GM19452 (cell line): ENCODE data around the gene C6orf47.
A peak's percentile ranks its signal among the peaks of the same experiment; 100 is the strongest.

Experiments
- ATAC-seq: cut with Tn5 transposase; IDR thresholded peaks from one replicate; pipeline ENCODE4 v1.9.1; 2021; ENCODE audit not compliant: unreplicated experiment

C6orf47 gene

DNA sequence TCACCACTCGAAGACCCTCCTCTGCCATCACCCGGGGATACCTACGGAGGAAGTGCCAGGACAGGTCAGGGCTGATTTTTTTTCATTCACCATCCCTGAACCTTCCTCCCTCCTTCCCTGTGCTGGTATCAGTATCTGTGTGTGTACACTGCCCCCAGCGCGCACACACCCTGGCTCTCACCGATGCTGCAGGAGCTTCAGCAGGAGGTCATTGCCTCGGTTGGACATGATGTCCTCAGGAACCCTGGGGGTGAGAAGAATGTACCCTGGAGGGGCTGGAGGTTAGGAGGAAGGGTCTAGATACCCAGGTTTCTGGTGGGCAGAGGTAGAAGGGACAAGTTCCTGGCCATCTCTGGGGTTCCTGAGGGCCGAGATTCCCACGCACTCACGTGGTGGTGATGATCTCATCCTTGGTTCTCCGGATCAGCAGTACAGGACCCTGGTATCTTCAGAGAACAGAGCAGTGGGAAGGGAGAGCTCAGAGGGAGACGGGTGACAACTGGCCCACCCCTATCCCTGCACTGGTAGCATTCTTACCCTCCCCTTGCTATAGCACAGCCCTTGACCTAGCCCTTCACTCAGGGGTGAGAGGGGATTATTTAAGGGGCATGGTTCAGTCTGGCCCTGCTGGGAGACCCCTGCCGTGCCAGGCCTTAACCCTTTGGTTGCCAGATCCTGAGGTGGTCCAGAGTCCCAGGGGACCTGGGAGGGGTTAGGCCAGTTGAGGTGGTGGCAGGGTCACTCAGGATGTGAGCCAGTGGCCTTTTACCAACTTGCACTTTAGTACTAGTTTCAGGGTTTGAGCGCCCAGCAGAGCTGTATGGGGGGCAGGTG lies 27.5 kb upstream of the C6orf47 start:
- no peak for ATAC-seq

GRCh38 chr6:31687321-31687720 lies 26.7 kb upstream of the C6orf47 start:
- no peak for ATAC-seq

DNA sequence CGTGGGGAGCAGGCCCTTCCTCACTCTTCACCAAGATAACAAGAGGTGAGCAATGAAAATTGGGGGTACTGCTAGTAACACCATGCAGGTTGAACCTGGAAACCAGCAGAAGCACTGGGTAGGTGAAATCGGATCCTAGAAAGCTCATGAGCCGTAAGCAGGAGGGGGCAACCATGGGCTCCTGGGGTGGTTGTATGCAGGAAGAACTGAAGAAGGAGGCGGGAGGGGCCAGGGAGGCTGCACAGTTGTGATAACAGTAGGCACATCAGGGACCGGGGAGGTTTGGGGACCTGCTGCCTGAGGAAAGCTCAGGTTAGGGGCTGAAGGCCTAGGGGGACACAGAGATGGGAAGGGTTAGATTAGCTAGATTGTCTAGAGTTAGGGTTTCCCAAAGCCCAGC lies 25.9 kb upstream of the C6orf47 start:
- no peak for ATAC-seq

DNA sequence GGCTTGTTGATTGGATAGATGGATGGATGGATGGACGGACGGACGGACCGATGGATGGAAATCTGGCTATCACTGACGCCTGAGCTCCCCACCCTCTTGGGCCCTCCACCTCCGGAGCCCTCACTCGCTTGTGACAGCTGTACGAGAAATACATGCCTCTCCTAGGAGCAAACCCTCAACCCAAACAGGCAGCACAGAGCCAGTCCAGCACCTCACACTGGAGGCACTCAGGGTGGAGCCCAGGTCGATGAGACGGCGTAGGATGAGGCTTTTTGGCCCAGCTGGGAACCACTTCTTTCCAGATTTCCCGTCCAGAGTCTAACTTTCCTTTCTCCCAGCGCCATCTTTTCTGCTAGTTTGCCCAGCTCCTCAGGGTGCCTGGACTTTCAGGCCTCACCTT lies 23.0 kb upstream of the C6orf47 start:
- no peak for ATAC-seq

- no peak for ATAC-seq
These were observed 20.6 kb upstream of the C6orf47 start for GRCh38 chr6:31681135-31681671.

DNA sequence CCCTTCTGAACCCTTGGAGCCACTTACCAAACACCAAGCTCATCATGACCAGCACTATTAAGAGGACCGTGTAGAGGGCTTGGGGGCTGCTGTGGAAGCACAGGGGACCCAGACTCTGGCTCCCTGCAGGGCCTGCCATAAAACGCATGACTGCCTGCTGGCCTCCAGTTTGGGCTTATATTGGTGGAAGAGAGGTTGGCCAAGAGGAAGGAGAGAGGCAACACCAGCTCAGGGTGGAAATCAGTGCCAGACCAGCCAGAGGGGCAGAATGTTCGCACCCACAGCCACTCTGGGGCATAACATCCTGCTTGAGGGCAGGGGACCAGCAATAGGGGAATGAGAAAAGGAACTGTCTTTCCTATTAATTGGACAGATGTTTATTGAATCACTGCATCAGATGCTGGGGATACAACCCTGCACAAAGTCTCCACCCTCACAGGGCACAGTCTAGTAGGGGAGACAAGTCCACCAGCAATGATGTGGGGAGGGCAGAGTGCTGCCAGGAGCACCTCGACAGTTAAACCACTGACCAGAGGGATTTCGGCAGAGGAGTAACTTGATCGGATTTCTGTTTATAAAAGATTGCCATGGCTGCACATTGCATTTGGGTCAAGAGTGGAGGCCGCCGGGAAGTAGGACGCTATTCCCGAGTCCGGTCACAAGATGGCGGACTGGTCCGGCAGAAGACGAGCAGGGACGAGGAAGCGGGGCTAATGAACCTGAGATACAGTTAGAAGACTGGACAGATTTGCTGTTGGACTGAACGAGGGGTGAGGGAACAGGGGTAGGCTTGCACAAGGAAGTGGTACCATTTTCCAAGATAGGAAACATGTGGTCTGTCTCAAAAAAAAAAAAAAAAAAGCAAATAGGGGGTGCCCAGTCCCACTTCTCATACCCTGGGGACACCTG lies 19.9 kb upstream of the C6orf47 start, which contains the start of gene LY6G5C:
Gene LY6G5C (minus strand): TSS at position 842 of the 909 bp plus-strand sequence. CDS start 694 bp downstream, at position 148.
- ATAC-seq = no peak

- ATAC-seq = no peak
These were observed 17.4 kb upstream of the C6orf47 start for GRCh38 chr6:31677955-31678354.

DNA sequence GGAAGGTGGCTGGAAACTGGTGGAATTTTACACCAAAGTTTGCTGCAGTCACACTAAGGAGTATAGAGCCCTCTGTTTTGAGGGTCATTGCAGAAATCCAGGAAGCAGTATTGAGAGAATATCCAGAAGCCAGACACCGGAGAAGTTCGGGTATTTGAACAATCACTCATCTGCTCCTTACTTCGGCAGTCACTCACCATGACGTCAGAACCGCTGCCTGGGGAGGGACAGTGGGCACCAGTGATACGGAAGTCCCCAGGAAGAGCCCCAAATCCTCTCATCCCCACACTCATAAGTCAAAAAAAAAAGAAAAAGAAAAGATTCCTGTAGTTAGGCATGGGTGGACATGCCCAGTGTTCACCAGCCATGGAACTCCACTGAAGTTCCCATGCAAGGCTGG lies 16.3 kb upstream of the C6orf47 start:
- ATAC-seq = no peak

DNA sequence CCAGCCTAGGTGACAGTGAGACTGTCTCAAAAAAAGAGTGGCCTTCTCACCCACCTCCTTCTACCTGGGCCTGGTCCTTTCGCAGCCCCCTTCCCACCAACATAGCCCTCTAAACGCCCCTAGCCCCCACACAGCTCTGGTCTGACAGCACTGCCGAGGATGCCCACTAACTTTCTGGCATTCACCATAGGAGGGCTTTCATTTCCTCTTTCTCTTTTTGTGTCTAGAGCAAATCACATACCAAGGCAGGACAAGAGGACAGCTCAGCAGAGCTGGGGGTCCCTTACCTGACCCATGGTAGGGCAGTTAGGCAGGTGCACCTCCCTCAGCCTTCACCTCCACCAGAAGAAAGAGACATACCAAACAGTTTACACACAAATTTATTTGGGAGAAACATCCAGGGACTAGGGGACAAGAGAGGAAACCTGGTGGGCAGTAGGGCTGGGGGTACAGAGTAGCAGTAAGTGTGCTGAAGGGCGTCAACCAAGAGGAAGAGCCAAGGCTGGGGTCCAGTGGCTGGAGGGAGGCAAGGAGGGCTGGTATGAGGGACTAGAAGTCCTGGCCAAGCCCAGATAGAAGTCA lies 15.8 kb upstream of the C6orf47 start:
- no peak for ATAC-seq

DNA sequence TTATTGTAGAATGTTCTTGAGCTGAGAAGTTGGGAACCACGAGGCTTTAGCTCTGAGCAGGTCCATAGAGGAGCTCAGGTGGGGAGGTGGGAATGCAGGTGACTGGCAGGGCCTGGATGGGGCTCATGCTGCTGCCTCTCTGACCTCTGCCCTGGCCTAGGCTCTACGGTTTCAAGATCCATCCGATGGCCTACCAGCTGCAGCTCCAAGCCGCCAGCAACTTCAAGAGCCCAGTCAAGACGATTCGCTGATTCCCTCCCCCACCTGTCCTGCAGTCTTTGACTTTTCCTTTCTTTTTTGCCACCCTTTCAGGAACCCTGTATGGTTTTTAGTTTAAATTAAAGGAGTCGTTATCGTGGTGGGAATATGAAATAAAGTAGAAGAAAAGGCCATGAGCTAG lies 9.1 kb upstream of the C6orf47 start, which contains the start of gene LY6G5B:
Gene LY6G5B (plus strand): TSS at position 301 of the 400 bp plus-strand sequence. CDS start 975 bp downstream, outside the sequence.
- ATAC-seq = no peak

DNA sequence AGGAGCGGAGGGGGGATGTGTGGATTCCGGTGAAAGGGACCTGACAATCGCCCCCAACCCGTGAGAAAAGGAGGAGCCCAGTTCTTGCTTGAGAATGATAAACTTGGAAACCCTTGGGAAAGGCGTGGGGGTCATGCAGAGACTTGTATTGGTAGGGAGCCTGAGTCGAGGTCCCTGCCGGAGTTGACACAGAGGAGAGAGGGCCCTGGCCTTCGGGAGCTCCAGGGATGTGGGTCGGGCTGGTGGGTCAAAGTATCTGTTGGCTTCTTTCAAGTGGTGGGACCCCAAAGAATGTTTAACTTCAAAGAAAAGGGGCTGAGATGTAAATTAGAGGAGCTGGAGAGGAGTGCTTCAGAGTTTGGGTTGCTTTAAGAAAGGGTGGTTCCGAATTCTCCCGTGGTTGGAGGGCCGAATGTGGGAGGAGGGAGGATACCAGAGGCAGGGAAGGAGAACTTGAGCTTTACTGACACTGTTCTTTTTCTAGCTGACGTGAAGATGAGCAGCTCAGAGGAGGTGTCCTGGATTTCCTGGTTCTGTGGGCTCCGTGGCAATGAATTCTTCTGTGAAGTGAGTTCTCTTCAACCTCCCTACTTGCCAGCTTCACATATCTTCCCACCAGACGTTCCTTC lies 5.9 kb upstream of the C6orf47 start:
- no peak for ATAC-seq

- peak; percentile 75 for ATAC-seq
These were observed 5.1 kb upstream of the C6orf47 start, which contains the start of gene CSNK2B for GRCh38 chr6:31665501-31666336. TSS of gene CSNK2B (plus strand) at chr6:31666080. CDS start at chr6:31666832, 752 bp downstream.

GRCh38 chr6:31664790-31665500 lies 4.4 kb upstream of the C6orf47 start, which contains the start of gene GPANK1:
TSS of gene GPANK1 (minus strand) at chr6:31664997. CDS start at chr6:31664478, 519 bp downstream.
- ATAC-seq = no peak

DNA sequence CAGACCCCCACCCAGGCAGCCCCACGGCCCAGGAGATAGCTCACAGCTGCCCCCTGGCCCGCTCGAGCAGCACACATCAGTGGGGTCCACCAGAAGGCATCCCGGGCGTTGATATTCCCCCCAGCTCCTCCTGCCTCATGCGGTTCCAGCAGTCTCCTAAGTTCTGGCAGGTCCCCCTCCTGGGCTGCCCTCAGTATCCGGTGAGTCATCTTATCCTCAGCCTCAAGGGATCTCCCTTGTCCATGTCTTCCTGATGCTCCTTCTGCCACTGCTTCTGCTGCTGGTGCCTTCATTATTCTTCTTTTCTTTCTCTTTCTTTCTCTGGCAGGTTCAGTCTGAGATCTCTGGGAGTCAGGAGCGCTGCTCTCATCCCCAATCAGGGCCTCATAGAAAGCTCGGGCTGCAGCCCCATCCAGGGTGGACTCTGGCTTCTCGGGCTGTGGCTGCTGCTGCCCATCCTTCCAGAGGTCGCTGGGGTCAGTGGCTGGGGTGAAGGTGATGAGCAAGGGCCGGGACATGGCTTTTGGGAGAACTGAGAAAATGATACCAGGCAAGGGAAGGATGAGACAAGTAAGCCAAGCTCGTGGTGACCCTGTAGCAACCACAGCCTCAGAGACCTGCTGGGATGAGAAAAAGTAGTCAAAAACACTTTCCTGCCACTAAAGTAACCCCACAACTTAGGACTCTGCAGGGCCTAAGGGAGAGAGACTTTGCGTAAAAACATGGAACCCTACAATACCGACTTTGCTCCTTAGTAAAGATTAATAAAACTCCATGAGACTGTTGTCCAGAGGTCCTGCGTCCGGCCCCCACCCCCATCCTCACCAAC lies 3.6 kb upstream of the C6orf47 start:
- no peak for ATAC-seq

- ATAC-seq = no peak
These were observed 2.8 kb upstream of the C6orf47 start for GRCh38 chr6:31663126-31663960.

DNA sequence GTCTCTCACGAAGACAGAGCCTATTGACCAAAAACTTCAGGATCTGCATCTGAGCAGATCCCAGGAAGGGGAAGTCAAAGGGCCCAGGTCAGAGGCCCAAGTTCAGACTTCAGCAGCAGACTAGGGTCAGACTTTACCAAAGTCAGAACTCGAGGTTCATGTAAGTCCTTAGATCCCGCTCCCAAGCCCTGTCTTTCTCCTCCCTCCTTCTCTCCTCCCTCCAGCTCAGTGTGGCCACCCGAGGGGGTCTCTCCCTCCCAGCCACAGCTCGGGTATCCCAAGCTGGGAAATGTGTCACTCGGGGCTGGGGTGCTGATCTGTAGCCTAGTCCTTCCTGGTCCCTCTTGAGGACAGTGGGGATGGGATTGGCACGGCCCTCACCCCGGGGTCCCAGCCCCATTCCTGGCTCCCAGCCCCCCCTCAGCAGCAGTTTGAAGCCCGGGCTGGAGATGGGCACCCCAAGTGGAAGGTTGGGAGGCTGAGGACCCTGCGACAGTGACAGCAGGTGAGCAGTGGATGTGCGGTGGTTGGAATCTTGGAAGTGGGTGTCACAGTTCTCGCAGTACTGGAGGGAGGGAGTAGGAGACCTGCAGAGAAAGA lies 1.6 kb upstream of the C6orf47 start:
- no peak for ATAC-seq
